NCI-H2196 (cell line): ENCODE results near the gene ASB15.

Experiments used
- DNase-seq: peaks from one replicate; lab custom pipeline; 2025; ENCODE audit not compliant: unreplicated experiment; lab: John Stamatoyannopoulos, UW

Gene ASB15

DNA sequence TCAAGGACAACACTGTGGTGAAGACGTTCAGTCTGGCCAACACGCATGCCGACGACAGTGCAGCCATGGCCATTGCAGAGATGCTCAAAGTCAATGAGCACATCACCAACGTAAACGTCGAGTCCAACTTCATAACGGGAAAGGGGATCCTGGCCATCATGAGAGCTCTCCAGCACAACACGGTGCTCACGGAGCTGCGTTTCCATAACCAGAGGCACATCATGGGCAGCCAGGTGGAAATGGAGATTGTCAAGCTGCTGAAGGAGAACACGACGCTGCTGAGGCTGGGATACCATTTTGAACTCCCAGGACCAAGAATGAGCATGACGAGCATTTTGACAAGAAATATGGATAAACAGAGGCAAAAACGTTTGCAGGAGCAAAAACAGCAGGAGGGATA, 60.7 kb downstream of the ASB15 start:
- no peak for DNase-seq

GRCh38 chr7:123662755-123663154, 61.1 kb downstream of the ASB15 start:
- no peak for DNase-seq

DNA sequence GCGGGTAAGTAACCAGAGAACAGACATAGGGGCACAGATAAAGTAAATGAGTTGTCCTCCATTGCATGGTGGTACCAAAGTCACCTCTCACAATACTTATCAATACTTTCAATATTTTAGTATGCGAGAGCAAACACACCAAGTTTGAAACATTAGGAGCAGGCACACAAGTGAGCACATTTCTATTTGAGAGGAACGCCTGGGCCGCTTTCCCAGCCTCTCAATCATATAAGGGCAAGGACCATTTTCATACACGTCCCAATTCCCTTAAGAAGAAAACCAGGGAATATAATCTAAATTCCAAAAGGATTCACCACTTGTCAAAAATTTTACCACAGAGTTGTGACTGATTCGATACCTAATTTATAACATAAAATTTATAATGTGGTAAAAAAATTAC, 61.6 kb downstream of the ASB15 start:
- no peak for DNase-seq

DNA sequence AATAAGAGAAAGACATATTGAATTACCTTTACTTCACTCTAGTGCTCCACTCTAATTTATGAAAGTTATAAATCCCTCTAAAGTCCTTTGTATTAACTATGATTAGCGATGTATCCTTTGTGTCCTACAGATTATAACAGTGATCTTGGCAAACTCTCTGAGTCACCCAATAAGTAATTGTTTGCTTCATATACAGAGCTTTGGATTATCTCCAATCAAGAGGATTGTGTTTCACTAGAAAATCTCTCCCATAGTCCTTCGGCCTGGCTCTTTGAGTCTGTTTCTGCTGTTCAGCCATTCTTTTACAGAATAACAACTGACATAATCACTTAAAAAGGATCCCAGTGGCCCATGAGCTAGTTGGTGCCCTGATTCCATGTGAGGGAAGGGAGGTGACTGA, 63.5 kb downstream of the ASB15 start:
- no peak for DNase-seq

DNA sequence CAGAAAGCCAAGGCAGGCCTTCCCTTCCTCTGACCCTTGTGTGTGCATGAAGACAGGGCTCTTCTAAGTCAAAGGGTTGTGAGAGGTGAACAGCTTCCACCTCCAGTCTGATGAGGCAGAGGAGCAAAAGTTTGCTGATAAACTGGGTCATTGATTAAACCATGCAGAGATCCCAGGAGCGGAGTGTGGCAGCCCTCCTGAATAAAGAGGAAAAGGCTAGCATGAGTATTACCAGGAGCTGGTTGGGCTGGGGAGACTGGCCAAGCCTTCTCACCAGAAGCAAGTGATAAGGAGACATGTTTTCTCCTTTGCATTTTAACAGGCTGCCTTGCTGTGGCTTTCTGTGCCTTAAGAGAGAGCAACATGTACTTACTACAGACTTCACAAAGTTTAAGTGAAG, 64.3 kb downstream of the ASB15 start:
- DNase-seq, result no peak

DNA sequence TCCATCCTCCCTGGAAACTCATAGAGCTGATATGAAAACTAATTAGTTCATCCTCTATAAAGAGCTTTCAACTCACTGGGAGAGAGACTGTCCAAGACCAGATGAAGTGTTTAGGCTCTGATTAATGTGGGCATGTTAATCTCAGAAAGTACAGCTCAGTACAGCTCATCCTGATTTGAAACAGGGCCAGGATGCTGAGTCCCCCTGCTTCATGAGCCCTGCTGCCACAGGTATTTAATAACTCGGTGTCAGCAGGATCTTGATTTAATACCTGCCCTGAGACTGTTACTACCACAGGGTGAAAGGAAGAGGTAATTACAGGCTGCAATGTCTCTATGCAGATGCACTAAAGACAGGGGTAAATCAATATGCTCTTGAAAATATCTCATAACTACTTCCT, 64.9 kb downstream of the ASB15 start:
- no peak for DNase-seq

GRCh38 chr7:123669485-123669884, 67.9 kb downstream of the ASB15 start:
- no peak for DNase-seq

GRCh38 chr7:123673137-123673732, 71.6 kb downstream of the ASB15 start:
- DNase-seq, result no peak

GRCh38 chr7:123673752-123674398, 72.3 kb downstream of the ASB15 start:
- DNase-seq, result no peak

- no peak for DNase-seq
Measured at GRCh38 chr7:123674399-123675180, 73.0 kb downstream of the ASB15 start.

GRCh38 chr7:123675181-123675473, 73.5 kb downstream of the ASB15 start:
- no peak for DNase-seq

- no peak for DNase-seq
Measured at GRCh38 chr7:123677061-123677715, 75.6 kb downstream of the ASB15 start.

GRCh38 chr7:123679614-123680013, 78.0 kb downstream of the ASB15 start:
- no peak for DNase-seq

DNA sequence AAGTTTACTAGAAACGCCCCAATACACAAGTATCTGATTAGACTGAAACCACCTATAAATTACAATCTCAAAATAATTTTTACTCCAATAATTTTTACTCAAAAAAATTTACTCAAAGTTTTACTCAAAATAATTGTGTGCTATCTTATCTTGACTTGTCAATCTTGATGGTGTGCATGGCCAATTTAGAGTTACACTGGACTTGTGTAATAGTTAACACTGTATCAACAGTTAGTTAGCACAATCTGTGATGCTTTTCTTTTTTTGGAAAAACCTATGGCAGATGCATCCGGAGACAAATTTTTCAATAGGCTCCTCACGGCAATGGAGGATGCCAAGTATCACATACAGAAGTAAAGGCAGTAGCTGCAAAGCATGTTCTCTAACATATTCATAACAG, 79.0 kb downstream of the ASB15 start:
- no peak for DNase-seq

DNA sequence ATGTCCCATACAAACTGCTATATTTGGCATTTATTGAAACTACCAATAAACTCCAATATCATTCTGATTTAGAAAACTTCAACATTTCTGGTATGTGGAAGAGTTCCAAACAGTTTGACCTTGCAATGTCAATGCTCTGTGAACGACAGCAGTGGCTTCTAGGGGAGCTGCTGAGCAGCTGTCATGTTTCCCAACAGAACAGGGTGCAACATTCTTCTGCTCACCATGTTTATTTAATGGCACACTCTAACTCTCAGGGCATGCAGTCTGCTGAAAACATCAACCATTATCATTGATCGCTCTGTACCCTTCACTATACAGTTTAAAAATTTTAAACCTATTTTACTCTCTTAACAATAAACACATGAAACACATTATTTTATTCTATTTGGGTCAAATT, 79.9 kb downstream of the ASB15 start:
- DNase-seq, result no peak

DNA sequence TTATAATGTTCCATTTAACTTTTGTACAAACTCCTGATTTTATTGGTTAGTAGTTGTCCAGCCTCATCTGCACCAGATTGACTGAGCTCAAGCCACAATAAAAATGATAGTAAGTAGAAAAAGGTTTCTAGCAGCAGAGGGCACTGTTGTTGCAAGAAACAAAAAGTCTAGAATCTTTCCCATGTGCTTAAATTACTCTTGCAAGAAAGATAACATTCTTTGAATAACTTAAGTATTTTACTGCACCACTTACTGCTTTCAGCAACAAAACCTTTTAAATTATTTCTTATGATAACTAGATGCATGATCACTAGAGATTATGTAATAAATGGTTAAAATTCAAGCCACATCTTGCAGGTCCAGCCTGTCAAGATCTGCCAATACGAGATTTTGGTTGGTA, 81.1 kb downstream of the ASB15 start:
- peak; percentile 25 for DNase-seq

- no peak for DNase-seq
Measured at GRCh38 chr7:123687161-123687560, 85.5 kb downstream of the ASB15 start.

DNA sequence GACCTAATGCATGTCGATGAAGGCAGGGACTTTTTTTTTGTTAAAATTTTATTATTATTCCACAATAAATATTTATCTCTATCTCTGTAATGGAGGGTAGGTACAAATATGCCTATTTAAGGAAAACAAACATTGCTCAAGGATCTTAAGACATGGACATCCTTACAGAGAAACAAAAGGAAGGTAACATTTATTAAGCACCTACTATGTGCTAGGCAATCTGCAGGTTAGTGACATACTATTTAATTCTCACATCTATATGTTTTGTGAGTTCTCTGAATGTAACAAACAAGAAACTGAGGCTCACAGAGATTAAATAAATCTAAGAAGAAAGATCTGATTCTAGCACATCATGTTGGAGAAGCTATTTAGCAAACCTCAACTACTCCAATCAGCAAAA, 86.1 kb downstream of the ASB15 start:
- DNase-seq, result no peak
